ENCODE results near the gene ADGRA1.

Gene ADGRA1

DNA sequence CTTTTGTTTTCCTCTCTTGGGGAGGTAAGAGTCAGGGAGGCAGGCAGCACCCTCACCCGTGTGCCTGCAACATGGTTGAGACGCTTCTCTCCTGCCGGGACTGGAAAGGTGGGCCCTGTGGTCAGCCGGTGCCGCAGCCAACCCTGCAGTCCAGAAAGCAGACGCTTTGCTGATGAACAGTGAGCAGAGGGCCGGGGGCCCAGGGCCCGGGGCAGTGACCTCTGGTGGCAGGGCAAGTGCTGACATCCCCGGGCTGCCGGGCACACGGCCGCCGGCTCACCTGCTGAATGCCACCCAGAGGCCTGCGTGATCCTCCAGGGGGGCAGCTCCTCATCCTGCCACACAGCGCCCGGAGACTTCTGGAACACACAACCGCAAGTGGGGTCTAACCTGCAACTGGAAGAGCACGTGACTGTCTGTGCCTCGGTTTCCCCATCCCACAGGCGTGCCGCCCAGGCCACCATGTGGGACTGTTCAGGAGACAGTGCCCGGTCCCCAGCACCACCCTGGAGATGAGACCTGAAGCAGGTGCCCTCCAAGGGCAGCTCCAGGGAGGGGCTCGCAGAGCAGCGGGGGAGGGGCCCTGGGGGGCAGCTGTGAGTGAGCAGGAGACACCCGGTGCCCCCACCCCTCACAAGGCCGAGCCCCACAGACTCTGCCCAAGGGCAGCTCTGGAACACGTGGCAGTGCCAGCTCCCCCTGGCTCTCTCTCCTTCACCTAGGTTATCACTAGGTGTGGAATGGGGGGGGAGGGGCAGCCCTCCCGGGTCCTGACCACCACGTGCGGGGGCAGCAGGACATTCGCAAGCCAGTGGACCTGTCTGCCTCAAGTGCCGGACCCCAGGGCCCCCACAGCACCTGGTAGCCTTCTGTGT, 2.2 kb upstream of the ADGRA1 start:
- Histone ChIP-seq H3K4me1 (ENCODE audit: low read length) (no peaks in the 10 kb centered on the region), H3K27me3 (replicated peaks; ENCODE audit: insufficient read depth, low read length) (peaks cover 24% of the 10 kb centered on the region), H3K36me3 (replicated peaks; ENCODE audit: insufficient read depth, low read length) (no peaks in the 10 kb centered on the region), H3K9me3 (replicated peaks; ENCODE audit: insufficient read depth, low read length) (no peaks in the 10 kb centered on the region), H4K20me1 (ENCODE audit: insufficient read depth, low read length) (no peaks in the 10 kb centered on the region), H3K4me3 (ENCODE audit: low read length) (no peak overlapping the region), H3K79me2 (ENCODE audit: low read length) (no peaks in the 10 kb centered on the region), H3K9me2 (replicated peaks; ENCODE audit: insufficient read depth, low read length) (no peaks in the 10 kb centered on the region), H3K27ac (ENCODE audit: low read length) (no peak overlapping the region), H2AFZ (ENCODE audit: low read length) (no peak overlapping the region), H3F3A (ENCODE audit: insufficient read depth, low read length) (no peaks in the 10 kb centered on the region), H3K9ac (ENCODE audit: low read length) (no peak overlapping the region), H3K4me2 (ENCODE audit: low read depth, low read length) (no peak overlapping the region)
- TF ChIP-seq CTCF (IDR thresholded peaks at IDR 0.05; ENCODE audit: low read length) (no peak), EZH2 (optimal IDR thresholded peaks at IDR 0.05; ENCODE audit: low read depth, low read length) (no peak), EZH2phosphoT487 (IDR thresholded peaks at IDR 0.05; ENCODE audit: low read length) (no peak)
- no peak for DNase-seq

DNA sequence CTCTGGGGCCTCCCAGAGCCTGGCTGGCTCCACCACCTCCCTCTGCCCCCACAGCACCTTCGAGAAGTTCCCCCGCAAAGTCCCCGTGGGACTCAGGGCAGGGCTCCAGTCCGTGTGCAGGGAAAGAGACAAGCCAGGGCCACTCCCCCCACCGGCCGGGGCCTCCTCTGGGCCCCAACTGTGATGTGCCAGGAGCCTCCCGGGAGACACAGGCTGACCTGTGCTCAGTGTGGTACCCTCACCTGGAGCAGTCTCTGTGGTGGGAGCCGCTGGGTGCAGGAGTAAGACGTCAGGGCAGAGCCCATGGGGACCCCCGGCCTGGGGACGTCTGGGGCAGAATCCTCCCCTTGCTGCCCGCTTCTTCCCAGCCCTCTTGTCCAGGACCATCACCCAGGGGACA, 1.5 kb upstream of the ADGRA1 start:
- H3K4me3 ChIP-seq (ENCODE audit: low read length) = no peak overlapping the region
- no peaks in the 10 kb centered on the region for H3K9me2 ChIP-seq (replicated peaks; ENCODE audit: insufficient read depth, low read length)
- H3K9ac ChIP-seq (ENCODE audit: low read length) = no peak overlapping the region
- no peaks in the 10 kb centered on the region for H3K9me3 ChIP-seq (replicated peaks; ENCODE audit: insufficient read depth, low read length)
- H3K79me2 ChIP-seq (ENCODE audit: low read length) = no peaks in the 10 kb centered on the region
- no peaks in the 10 kb centered on the region for H3K4me1 ChIP-seq (ENCODE audit: low read length)
- H3K27ac ChIP-seq (ENCODE audit: low read length) = no peak overlapping the region
- no peaks in the 10 kb centered on the region for H3F3A ChIP-seq (ENCODE audit: insufficient read depth, low read length)
- TF ChIP-seq EZH2phosphoT487 (IDR thresholded peaks at IDR 0.05; ENCODE audit: low read length) = no peak
- TF ChIP-seq CTCF (IDR thresholded peaks at IDR 0.05; ENCODE audit: low read length) = no peak
- no peak for TF ChIP-seq EZH2 (optimal IDR thresholded peaks at IDR 0.05; ENCODE audit: low read depth, low read length)
- H3K36me3 ChIP-seq (replicated peaks; ENCODE audit: insufficient read depth, low read length) = no peaks in the 10 kb centered on the region
- no peak overlapping the region for H2AFZ ChIP-seq (ENCODE audit: low read length)
- peaks cover 24% of the 10 kb centered on the region for H3K27me3 ChIP-seq (replicated peaks; ENCODE audit: insufficient read depth, low read length)
- DNase-seq = no peak
- H4K20me1 ChIP-seq (ENCODE audit: insufficient read depth, low read length) = no peaks in the 10 kb centered on the region
- no peak overlapping the region for H3K4me2 ChIP-seq (ENCODE audit: low read depth, low read length)

DNA sequence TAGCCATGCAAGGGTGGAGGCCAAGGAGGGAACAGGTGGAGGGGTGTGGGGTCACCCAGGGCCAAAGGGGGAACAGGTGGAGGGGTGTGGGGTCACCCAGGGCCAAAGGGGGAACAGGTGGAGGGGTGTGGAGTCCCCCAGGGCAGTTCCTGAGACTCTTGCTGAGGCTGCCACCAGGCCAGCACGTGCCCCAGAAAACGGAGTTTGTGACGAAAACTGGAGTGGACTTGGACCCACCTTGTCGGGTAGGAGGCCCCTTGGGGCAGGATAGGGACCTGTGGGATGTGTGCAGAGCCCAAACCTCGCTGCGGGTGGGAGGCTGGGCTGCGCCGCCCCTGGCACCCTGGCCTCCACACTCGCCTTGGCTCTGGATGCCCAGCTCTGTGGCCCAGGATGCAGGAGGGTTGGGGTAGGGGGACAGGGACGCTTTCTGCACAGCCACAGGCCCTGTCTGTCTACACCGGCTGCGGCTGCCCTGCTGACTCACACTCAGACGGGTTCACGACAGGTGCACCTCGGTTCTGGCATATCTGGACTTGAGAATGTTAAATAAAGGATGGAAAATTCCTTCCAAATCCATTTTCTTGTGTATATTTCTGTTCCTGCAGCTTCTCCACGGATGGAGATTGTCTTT, 562 bp upstream of the ADGRA1 start:
- Histone ChIP-seq H3K9ac (ENCODE audit: low read length) (no peak overlapping the region), H3K27me3 (replicated peaks; ENCODE audit: insufficient read depth, low read length) (peaks cover 23% of the 10 kb centered on the region), H3K27ac (ENCODE audit: low read length) (no peak overlapping the region), H3K4me2 (ENCODE audit: low read depth, low read length) (no peak overlapping the region), H3K79me2 (ENCODE audit: low read length) (no peaks in the 10 kb centered on the region), H2AFZ (ENCODE audit: low read length) (no peak overlapping the region), H3K4me3 (ENCODE audit: low read length) (no peak overlapping the region), H3K4me1 (ENCODE audit: low read length) (no peaks in the 10 kb centered on the region), H3K9me3 (replicated peaks; ENCODE audit: insufficient read depth, low read length) (no peaks in the 10 kb centered on the region), H3K36me3 (replicated peaks; ENCODE audit: insufficient read depth, low read length) (no peaks in the 10 kb centered on the region), H3K9me2 (replicated peaks; ENCODE audit: insufficient read depth, low read length) (no peaks in the 10 kb centered on the region), H4K20me1 (ENCODE audit: insufficient read depth, low read length) (no peaks in the 10 kb centered on the region), H3F3A (ENCODE audit: insufficient read depth, low read length) (no peaks in the 10 kb centered on the region)
- DNase-seq = no peak
- TF ChIP-seq EZH2phosphoT487 (IDR thresholded peaks at IDR 0.05; ENCODE audit: low read length) (no peak), CTCF (IDR thresholded peaks at IDR 0.05; ENCODE audit: low read length) (no peak), EZH2 (optimal IDR thresholded peaks at IDR 0.05; ENCODE audit: low read depth, low read length) (no peak)

Data from MM.1S (cell line).